Measurements from ENCODE around the gene C19orf47.

C19orf47 gene

DNA sequence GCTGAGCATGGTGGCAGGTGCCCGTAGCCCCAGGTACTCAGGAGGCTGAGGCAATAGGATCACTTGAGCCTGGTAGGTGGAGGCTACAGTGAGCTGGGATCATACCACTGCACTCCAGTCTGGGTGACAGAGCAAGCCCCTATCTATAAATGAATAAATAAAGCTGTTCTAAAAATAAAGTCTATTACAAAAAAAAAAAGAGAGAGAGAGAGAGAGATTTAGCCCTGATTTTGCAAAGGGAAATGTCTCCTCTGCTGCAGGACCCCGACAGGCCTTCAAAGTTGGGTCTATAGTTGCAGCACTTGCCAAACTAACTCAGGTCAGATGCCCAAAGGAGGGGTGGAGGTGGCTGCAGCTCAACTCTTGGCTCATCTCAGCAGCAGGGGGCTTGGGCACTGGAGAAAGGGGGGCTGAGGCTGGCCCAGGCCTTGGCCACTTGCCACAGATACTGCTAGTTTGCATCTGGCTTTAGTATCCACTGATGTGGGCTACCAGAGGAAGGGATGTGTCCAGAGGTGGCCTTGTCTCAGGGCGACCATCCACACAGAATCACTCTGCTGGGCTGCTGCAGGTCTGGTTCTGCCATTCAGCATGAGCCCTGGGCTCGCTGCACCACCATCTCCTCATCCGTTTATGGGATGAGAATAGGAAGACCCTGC lies 32.3 kb downstream of the C19orf47 start:
- no peak for DNase-seq (ENCODE audit: low spot score)

DNA sequence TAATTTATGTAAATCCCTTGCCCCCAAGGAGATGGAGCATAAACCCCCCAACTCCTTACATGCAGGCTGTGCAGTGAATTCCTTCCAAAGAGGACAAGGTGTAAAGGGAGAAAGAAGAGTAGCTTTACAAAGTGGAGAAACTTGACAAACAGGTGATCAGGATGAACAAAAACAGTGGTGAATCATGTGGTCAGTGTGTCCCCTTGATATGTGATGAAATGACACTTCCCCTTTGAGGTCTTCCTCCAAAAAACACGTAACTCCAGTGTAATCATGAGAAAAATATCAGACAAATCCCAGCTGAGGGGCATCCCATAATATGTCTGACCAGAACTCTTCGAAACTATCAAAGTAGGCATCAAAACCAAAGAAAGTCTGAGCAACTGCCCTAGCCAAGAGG lies 33.5 kb downstream of the C19orf47 start:
- DNase-seq (ENCODE audit: low spot score), result no peak

DNA sequence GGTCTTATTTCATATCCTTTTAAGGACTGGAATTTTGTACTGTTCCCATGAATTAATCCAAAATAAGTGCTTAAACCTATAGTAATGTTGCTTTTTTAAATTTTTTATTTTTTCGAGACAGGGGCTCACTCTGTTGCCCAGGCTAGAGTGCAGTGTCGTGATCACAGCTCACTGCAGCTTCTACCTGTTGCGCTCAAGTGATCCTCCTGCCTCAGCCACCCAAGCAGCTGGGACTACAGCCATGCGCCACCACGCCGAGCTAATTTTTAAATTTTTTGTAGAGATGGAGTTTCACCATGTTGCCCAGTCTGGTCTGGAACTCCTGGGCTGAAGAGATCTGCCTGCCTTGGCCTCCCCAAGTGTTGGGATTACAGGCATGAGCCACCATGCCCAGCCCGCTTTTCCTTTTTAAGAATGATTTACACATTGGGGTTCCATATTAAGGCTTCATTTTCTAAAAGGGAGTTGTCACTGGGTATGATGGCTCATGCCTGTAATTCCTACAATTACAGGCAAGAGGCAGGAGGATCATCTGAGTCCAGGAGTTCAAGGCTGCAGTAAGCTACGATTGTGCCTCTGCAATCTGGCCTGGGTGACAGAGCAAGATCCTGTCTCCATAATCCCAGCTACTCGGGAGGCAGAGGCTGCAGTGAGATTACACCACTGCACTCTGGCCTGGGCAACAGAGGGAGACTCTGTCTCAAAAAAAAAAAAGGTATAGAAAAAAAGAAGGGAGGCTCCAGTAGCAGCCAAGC lies 34.8 kb downstream of the C19orf47 start:
- DNase-seq (ENCODE audit: low spot score), result no peak

DNA sequence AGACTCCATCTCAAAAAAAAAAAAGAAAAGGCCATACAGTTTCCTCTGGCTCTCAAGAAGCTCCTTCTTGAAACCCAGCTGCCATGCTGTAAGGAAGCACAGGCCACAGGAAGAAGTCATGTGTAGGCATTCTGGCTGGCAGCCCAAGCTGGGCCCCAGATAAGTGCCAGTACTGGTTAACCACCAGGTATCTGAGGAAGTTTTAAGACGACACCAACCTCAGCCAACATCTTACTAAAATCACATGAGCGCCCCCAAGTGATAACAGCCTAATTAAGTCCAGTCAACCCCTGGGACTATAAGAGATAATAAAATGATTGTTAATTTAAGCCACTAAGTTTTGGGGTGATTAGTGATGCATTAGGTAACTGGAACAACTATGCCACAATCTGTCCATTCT lies 35.7 kb downstream of the C19orf47 start:
- DNase-seq (ENCODE audit: low spot score), result no peak

DNA sequence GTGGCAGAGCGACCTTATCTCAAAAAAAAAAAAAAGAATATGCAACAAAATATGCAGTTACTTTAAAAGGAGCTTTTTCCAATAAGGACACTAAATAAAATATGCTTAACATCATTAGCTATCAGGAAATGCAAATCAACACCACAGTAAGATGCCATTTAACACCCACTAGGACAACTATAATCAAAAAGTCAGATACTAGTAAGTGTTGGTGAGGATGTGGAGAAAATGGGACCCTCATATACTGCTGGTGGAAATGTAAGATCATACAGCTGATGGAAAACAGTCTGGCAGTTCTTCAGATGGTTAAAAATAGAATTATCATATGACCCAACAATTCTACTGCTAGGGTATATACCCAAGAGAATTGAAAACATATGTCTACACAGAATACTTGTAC lies 38.5 kb downstream of the C19orf47 start:
- no peak for DNase-seq (ENCODE audit: low spot score)

GRCh38 chr19:40305403-40305802 lies 42.8 kb downstream of the C19orf47 start:
- peak; percentile 74 for DNase-seq (ENCODE audit: low spot score)

- DNase-seq (ENCODE audit: low spot score), result no peak
Measured at GRCh38 chr19:40304306-40304705, 43.9 kb downstream of the C19orf47 start.

DNA sequence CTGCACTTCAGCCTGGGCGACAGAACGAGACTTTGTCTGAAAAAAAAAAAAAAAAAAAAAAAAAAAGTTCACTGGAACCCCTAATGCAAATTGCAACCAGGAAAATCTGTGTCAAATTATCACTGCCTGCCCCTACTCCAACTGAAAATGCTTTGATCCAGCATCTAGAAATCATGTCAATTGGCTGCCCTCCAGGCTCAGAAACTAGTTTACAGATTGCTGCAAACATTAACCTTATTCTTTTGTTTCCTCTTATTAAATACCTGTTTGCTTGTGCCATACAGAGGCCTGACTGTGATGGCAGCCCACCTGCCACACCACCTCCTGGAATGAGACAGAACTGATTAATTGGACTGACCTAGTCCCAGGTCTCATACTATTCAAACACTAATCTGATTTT lies 44.4 kb downstream of the C19orf47 start:
- DNase-seq (ENCODE audit: low spot score), result no peak

DNA sequence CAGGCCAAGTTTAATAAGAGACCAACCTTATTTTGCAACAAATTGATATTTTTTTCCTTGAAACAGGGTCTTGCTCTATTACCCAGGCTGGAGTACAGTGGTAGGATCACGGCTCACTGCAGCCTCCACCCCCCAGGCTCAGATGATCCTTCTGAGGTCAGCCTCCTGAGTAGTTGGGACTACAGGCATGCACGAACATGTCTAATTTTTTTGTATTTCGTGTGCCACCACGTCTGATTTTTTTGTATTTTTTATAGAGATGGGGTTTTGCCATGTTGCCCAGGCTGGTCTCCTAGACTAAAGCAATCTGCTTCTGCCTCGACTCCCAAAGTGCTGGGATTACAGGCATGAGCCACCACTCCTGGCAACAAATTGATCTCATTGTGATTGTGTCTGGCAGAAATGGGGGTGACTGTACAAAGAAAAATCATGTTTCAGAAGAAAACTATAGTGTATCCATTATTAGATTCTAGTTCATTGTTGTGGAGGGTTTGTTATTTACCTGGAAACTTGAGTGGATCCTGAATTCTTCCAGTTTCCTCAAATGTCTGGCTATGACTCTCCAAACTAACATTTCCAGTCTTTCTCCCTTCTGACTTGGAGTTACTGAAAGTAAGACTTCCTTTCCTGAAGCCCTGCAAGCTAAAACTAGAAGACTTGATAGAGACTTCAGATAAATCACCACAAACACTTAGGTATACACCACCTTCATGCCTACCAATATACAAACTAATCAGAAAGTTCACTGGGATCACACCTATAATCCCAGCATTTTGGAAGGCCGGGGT lies 45.8 kb downstream of the C19orf47 start:
- no peak for DNase-seq (ENCODE audit: low spot score)

DNA sequence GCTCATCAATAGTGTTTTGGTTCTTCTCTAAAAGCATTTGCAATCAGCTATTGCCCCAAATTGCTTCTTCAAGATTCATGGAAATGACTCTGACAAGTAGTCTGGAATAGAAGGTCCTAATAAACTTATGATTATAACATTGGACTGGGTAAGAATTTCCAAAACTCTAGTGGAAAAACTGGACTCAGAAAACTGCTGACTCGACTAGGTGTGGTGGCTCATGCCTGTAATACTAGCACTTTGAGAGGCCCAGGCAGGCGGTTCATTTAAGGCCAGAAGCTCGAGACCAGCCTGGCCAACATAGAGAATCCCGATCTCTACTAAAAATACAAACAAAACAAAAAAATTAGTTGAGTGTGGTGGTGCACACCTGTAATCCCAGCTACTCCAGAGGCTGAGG lies 47.5 kb downstream of the C19orf47 start:
- DNase-seq (ENCODE audit: low spot score), result no peak

GRCh38 chr19:40298026-40298425 lies 50.2 kb downstream of the C19orf47 start:
- DNase-seq (ENCODE audit: low spot score), result no peak

DNA sequence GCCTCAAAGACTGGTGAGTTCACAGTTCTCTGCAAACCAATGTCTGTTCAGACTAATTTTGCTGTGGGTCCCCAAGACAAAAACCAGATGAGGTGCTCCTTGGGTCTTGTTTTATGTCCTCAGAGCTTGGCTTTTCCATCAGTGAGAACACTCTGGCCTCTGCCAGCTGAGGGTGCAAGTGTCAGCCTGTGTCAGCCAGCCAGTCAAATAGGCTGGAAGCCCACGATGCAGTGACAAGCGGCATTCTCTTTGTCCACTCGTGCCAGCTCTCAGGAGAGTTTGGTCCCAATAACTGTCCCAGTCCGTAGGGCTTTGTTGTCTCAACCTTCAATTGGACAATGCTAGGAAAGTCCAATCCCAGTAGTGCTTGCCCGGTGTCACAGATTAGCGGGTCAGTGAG lies 53.6 kb downstream of the C19orf47 start:
- DNase-seq (ENCODE audit: low spot score), result no peak

- no peak for DNase-seq (ENCODE audit: low spot score)
Measured at GRCh38 chr19:40286971-40287421, 61.2 kb downstream of the C19orf47 start.

DNA sequence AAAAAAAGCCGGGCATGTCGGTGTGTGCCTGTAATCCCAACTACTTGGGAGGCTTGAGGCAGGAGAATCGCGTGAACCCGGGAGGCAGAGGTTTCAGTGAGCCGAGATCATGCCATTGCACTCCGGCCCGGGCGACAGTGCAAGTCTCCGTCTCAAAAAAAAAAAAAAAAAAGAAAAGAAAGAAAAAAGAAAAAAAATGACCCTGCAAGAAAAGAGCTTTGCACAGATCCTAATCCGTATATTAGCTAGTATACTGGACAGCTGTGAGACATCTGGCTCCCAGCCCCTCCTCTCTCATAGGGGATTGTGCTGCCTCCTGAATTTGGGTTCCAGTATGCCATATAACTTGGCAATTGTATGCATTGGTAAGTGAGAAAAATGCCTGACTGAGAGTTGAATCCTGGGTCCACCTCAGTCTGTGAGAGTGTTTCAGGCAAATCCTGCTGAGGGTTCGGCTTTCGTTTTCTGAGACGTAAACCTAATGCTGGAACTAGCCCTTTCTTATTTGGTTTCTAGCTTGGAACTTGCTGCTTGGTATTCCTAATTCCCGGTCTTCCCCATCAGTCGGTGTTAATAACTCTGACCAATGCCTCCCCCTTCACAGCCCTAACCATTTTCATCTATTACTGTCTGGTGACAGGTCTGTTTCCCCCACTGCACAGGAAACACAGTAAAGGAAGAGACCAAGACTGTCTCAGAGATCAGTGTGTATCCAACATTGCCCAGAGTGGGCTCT lies 61.8 kb downstream of the C19orf47 start:
- no peak for DNase-seq (ENCODE audit: low spot score)

- peak; percentile 99 for DNase-seq (ENCODE audit: low spot score)
Measured at GRCh38 chr19:40285353-40286234, 62.6 kb downstream of the C19orf47 start.

DNA sequence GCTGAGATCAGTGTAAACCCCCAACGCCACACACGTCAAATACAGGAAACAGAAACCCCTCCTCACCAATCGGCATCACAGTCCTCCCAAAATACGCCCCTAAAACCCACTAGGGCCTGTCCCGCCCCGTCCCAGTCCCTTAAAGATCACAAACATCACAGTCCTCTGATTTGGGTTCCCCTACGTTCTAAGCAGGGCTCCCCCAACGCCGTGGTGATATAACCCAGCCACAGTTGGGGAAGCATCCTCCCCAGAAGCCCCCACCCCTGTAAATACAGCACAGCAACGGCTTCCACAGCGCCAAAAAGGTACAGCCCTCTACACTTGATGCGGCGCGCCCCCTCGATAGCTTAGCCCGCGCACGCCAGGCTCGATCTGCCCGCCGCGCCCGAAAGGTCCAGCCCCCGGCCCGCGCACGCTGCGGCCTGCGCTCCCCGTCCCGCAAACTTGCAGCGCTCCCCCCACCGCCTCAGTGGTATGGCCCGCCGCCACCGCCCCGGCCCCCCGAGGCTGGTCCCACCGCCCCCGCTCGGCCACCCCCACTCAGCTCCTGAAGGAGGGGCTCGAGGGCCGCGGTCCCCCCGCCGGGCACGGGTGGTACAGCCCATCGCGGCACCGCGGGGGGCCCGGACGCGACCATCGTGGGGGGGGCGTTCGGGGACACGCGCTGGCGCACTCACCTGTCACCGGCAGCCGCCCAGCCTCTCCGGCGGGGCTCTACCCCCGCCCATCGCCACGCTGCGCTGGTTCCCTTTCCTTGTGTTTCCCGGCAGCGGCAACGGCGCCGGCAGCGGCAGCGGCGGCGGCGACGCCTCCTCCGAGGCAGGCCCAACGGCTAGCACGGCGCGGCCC lies 63.5 kb downstream of the C19orf47 start, which contains the start of gene AKT2:
Gene AKT2, minus strand, starts transcription at position 845 of the 852 bp plus-strand sequence. CDS start 20,078 bp downstream, outside the sequence.
- DNase-seq (ENCODE audit: low spot score), result peak; percentile 33

DNA sequence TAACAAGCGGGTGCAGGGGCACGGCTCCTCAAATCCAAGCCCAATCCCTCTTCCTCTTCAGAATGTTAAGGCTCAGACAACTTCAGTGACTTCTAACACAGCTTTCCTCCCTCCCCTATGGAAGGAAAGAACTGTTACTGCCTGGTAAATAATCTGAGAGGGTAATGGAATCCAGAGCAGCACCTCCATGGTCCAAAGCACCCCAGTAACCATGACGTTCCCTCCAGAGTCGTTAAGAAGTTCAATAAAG lies 64.0 kb downstream of the C19orf47 start:
- DNase-seq (ENCODE audit: low spot score), result no peak

DNA sequence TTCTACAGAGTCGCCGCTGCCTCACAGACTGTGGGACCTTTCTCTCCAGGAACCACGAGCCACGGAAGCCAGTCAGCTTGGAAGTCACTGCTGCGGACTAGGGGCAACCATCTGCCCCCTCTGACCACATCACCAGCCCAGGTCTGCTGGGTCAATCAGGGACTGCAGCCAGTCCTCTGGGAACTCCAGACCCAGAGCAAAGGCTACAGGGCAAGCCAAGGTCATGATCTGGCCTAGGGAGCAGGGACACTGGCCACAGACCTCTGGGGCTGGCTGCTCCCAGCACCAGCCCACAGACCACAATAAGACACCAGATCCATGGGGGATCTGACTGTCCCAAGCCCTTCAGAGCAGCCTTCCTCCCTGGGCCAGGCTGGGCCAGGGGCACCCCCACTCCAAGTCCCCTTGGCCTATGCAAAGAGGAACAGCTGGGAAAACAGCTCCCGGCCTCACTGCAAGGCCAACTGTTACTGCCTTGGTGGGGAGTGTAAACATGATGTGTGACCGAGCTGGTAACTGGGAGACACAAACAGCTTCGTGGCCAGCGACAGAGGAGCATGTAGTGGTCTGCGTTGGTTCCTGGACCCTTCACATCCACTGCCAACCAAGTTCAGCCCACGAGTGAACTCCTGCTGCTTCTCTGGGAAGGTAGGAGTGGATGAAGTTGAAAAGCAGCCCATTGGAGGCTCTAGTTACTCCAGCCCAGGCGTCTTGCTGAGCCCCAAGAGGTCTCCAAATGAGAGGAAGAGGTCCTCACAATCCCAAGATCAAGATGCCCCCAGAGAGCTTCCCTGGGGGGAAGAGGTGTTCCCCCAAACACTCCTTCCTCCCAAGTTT lies 64.6 kb downstream of the C19orf47 start:
- no peak for DNase-seq (ENCODE audit: low spot score)

DNA sequence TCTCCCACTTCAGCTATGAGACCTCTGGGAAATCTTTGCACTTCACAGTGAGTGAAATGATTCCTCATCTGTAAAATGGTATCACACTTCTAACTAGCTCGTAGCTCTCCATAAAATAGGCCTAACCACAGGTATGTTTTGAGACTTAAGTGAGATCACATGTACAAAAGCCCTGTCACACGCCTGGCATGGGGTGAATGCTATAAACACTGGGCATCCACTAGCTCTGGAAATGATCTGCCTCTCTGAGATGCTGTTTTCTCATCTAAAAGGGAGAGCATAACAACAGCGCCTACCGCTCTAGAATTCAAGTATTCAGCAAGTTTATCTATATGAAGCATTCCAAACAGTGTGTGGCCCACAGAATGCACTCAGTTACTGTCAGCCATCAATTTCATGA lies 65.3 kb downstream of the C19orf47 start:
- no peak for DNase-seq (ENCODE audit: low spot score)

DNA sequence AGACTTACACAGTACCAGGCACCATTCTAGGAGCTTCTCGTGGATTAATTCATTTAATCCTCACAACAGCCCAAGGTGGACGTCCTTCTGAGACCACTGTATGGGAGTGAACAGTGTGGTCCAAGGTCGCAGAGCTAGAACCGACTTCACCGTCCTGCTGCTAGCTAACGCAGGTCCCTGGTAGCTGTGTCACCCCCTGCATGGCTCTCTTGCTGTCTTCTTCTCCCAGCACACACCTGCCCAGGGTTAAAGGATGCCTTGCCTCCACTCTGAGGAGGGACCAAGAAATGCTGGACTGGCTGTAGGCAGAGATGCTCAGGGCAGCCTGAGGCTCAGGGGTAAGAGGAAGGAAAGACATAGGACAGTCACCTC lies 66.0 kb downstream of the C19orf47 start:
- no peak for DNase-seq (ENCODE audit: low spot score)

All from CD4-positive, alpha-beta T cell treated with Interleukin-6 at 100 ng/mL for 8 hours (primary cell).